Activated T-cell treated with anti-CD3 and anti-CD28 coated beads, Interleukin-2, amount 50 U/mL, for 1 hour (primary cell): ENCODE measurements around the gene TP63.

ENCODE experiments used
- DNase-seq: peaks from one replicate; pipeline ENCODE4 v3.0.0-alpha.2; 2020

Gene TP63

DNA sequence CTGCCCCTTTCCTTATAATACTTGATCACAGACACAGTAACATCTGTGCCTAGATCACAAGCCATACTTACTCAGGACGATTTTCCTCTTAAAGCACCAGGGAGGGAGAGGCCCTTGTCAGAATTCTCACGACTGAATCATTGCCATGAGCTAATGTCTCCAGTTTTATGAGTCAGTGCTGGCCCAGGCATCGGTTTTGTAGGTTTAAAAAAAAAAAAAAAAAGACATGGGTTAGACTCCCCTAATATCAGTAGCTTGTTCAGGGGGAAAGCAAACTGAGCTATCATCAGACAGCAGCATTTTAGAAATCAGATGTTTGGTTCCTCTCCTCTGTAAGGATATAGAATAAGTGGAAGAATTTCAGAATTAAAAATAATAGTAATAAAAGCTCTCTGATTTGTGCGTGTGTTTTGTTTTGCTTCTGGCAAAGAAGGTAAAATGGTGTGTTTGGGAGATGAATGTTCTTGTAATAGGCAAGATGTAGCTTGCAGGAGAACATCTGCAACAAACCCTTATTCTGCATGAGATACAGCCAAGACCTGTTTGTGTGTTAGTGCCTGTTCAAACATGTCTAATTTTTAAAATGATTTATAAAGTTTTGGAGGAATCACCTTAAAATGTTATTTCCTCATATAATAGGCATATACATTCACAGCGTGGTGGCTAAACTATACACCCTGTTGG is 193.6 kb downstream of the TP63 start:
- no peak for DNase-seq

DNA sequence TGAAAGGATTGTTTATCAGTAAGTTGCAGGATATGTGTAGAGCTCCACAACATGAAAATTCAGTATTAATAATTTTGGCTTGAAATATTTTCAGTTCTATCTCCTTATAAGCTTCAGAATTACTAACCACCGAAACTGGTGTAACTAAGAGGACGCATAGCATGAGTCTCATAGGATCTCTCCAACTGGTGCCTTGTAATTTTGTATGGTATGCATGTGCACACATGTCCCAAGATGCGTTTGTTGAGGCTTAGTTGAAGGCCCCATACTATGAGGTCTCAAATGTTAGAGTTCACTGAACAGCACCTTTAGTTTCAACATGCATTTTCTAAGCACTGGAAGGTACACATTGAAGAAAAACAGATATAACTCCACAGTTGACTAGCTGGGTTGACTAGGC is 195.4 kb downstream of the TP63 start:
- DNase-seq, result no peak

DNA sequence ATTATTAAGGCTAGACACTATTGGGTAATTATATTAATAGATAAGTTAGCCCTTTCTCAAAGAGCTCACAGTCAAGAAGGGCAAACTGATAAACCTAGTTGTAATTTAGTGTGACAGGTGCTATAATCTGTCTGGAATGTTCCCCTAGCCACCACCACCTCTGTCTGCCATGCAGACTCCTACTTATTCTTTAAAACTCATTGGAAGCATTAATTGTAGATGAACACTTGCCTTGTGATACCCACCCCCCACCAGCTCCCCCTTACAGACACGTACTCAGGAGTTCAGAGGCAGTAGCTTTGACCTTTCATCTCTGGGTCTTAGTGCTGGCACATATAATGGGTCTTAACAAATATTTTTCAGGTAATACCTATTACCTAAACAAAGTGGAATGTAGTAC is 195.9 kb downstream of the TP63 start:
- DNase-seq, result no peak

DNA sequence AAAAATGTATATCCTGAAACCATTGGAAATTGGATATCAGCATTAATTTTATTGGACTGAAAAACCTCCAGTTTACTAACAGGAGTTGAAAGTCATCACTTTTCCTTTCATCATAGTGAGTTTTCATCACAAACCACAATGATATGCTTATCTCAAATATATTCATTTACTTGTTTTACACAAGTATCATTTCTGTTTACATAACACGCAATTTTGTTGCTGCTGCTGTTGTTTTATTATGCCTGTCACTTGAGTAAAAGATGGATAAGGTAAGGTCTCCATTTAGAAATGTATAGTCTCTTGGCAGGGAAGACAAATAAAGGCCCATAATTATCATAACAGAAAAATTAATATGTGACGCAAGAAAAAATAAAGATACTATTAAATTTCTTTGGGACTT is 199.2 kb downstream of the TP63 start:
- DNase-seq, result no peak

DNA sequence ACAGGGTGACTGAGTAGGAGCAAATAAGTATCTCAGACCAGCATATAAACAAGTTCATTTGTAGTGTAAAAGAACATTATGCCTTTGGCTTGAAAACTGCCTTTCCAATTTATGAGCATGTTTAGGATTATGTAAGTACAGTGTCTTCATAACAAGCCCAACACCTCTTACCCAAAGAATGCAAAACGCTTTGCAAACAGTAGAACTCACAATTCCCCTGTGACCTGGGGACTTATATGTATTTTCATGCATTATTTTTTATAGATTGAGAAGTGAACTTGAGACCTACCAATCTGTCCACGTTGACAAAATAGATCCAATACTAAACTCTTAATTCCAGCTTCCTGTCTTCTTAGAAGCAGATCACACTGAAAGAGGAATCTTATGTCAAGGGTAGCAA is 202.1 kb downstream of the TP63 start:
- no peak for DNase-seq

DNA sequence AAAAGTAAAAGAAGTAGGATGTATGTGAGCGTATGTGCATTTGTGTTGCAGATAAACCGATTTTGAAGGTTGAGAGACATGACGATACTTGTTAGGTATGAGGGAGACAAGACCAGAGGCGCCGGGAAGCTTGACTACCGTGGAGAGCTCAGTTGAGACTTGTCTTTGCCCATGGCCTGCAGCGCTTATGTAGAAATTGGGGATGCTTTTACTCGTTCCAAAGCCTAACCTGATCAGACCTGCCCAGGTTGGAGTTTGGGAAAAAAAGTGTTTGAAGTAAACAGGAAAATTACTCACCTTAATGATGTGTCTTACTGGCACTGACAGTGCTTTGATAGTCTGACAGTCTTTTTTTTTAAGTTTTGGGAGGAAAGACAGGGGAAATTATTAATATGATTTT is 202.8 kb downstream of the TP63 start:
- DNase-seq, result no peak

DNA sequence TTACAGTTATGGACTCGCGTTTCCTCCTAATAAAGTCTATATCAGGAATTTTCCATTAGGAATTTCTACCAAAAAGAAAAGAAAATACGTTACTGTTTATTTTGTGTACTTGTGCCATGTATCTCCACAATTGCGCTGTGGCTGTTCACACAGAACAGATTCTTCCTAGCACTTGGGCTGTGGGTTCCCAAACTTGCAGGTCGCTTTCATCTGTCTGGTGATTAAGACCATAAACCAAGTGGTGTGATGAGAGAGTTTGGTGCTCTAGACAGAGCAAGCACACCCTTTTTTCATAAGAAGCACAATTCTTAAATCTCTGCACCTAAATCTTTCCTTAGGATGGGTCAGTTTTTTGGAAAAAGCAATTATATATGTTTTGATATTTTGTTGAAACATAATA is 203.3 kb downstream of the TP63 start:
- DNase-seq, result no peak

DNA sequence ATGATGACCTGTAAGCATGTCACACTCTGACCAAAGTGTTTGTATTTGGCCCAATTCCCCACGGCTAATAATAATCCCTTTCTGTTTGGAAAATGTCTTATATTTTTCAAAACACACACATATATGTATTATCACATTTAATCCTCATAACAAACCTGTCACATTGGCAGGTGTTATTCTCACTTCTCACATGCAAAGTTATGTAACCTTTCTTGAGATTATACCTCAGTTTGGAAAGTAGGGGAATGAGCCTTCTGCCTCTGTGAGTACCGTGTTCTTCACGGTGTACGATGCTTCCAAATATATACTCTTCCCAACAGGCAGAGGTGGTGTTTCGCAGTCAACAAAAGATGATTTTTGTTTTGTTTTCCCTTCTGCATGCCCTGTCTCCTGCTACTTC is 205.6 kb downstream of the TP63 start:
- no peak for DNase-seq

DNA sequence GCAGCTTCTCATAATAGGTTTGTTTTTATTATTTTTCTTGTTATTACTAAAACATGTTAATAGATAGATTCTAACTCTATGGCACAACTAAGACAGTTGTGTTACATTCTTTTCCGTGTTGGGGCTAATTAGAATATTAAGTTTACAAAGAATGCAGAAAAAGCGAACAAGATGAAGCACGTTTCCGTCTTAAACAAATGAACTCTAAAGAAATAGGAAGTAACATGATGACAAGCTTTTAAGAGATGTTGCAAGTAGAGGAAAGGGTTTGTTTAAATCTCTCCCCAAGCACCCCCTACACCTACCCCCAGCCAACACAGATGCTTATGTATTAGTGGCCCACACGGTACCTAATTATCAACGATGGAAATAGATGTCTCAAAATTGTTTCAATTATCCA is 207.1 kb downstream of the TP63 start:
- no peak for DNase-seq

DNA sequence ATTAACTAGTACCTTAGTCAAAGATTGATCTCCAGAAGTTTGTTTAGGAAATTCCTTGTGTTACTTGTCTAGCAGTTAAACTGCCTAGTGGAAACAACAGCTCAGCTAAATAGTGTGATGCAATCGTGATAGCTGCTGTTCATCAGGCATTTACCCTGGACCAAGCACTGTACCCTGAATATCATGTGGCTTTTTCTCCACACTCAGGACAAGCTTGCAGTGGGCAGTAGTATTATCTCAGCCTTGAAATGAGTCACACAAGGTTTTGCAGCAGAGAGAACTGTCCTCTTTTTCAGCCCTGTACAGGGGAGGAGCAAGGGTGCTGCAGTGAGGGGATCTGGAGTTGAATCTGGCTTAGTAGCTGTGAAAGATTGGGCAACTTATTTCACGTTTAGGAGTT is 208.4 kb downstream of the TP63 start:
- no peak for DNase-seq

DNA sequence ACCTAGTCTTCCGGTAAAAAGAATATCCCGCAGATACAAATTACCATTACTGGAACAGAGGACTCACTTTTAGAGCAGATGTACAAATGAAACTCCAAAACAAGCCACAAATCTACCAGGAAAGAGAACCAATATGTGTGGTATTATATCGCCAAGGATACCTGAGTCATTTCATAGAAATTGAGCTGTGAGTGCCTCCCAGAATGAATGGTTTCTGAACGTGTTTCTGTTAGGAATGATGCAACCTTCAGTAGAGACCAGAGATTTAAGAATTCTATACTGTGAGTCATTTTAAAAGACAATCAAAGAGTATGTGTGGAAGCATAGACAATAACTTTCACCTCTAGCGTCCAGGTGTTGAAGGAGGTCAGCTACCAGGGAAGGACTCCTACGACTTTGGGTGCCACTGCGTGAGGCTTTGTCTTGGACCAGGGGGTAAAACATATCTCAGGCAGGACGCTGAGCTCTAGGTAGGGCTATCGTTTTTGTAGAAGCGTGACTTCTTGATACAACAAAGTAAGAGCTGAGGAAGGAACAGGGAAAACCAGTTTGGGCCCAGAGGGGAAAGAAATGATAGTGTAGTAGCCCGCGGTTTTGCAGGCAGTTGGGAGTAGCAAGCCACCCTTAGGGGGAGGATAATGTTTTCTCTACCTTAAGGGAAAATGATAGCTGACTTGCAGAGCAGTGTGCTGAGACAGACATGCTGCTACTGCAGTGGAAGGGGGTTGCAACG is 210.4 kb downstream of the TP63 start:
- no peak for DNase-seq

DNA sequence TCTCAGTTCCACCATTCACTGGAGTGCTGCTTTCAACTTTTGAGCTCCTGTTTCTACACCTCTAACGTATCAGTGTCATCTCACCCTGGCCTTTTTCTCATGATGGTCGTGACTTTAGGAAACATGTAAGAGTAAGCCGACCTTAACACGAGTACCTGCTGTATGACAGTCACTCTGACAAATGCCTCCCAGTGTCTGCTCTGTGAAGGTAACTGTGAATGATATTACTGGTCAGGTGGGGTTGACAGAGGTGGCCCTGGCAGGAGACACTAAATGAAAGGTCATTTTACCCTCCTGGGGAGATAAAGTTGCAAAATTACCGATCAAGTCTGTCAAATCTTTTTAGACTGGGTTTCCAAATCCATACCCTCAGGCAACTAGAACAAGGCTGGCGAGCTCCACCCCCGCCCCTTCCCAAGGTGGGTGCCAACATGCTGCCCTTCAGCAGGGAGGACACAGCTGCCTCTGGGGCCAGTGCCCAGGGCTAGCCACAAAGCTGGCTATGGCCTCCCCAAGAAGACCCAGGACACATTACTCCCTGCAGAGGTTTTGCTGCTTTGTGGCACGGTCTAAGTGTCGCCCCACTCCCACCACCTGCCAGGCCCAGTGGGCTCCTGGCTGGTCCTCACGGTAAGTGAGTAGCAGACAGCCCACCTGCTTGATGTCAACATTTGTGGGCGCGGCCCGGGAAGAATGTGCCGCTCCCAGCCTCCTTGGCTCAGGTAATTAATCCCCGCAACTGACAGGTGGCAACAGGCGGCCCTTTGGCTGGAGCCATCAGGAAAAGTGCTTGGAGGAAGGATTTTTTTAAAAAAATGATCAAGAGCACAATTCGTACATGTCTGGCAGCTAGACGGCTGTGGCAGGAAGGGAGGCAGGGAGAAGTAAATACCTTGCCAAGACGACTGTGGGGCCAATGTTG is 211.8 kb downstream of the TP63 start:
- no peak for DNase-seq

DNA sequence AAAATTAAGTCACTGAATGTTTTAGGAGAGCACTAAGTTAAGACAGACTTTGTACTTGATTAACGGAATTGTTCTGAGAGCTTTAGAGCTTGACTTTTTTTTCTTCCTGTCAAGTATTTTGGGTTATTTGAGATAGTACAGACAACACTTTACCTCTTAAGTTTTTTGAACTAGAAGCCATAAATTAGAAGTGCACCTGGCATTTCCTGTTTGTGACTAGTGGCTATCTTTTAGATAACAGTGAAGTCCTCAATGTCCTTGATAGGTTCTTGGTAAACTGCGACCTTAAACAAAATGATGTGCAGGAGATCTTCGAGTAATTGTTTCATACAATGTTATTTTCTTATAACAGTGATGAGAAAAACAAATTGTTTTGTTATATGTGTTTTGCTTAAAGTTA is 213.9 kb downstream of the TP63 start:
- DNase-seq, result no peak

DNA sequence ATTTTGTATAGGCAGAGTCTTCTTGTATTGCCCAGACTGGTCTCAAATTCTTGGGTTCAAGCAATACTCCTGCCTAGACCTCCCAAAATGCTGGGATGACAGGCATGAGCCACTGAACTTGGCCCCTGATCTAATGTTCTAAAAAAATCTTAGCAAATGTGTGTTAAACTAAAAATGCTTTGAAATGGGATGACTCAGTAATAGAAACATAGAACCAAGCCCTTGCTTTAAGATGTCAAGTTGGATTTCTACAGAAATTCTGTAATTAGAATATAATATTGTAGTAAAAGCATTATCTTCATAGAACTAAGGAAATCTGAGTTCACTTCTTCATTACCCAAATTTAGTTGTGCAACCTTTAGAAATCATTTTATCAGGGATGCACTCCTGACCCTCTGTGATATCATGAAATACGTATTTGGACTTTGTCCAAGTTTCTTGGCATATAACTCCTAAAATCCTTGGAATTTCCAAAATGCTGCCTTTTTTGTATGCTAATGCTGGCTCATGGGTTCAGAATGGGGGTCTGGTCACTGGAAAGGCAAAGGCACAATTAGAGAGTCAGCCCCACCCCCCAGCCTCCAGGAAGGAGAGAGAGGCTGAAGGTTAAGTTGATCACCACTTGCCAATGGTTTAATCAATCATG is 217.3 kb downstream of the TP63 start:
- no peak for DNase-seq

DNA sequence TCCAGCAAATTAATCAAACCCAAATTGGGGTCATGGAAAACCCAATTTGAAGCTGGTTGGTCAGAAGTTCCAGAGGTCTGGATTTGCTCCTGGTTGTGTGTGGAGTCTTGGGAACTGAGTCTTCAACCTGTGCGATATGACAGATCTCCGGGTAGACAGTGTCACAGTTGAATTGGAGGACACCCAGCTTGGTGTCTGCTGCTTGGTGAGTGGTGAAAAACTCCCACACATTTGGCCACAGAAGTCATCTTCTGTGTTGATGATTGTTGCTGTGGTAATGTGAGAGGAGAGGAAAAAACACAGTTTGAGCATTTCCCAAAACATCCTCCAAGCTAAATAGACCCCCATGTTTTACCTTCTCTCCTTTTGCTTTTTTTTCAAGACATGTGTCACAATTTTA is 218.1 kb downstream of the TP63 start:
- DNase-seq, result no peak

DNA sequence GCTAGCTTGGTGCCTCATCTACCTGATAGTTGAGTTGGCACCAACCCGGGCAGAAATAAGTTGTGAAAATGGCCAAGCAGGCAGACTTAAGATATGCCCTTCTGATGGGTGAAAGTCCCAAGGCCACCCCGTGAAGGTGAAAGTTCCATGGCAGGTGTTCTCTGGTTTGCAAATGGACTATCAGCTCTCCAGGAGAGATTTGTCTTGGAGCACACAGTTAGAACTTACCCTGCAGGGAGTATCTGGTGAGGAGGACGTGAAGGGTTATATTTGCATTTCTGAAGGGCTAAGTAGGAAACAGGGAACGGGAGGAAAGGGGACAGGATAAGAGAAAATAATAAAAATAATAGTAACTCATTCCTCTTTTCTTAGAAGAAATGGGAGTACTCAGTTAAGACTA is 220.5 kb downstream of the TP63 start:
- no peak for DNase-seq

DNA sequence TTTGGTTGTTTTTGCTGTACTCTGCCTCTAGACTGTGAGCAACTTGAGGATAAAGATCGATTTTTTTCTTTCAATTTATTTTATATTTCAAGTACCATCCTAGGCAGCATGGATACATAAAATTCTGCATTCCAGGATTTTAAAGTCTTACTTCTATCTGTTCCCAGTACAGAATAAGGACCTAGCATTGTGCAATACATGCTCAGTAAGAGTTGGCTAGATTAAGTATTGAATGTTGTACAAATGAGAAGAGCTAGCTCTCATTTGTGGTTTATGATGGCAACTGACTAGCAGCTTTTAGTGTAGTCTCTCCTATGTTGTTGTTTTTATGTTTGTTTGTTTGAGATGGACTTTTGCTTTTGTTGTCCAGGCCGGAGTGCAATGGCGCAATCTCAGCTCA is 222.7 kb downstream of the TP63 start:
- DNase-seq, result no peak

DNA sequence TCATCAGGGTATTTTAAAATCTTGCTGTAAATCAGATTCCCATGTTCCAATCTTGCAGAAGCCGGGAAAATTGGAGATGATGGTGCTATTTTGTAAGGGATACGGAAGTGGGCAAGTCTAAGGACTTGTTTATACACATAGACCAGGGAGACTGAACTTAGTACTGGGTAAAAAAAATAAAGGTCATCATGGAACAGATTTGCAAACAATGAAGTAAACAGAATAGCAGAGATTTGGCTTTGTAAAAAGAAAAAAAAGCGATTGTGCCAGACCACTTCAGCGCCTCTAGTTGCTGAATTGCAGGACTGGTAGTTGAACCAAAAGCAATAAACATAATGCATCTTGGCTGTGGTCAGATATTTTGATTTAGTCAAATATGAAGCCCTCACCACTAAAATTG is 229.1 kb downstream of the TP63 start:
- DNase-seq, result no peak

DNA sequence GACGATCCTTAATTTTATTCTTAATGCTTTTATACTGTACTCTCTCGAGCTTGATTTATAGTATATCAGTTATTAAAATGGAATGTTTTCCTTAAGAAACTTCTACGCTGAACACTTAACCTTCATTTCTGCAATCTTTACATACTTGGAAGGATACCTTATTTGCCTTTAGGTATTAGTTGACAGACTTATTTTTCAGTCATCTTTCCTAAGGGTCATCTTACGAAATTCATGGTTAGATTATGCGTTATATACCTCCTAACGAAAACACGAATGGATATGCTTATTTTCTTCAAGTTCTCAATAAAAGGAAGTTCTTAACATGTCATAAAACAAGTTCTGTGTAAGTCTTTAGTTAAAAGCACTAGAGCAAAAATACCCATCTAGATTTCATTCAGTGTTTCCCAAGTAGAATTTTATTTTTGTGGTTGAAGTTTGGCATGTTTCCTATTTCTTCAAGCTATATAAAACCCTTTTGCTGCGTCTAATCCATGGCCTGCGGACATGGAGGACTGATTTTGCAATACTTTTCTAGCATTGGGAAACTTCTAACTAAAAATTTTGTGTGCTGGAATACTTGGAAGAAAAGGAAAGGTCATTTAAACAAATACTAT is 231.3 kb downstream of the TP63 start:
- no peak for DNase-seq

DNA sequence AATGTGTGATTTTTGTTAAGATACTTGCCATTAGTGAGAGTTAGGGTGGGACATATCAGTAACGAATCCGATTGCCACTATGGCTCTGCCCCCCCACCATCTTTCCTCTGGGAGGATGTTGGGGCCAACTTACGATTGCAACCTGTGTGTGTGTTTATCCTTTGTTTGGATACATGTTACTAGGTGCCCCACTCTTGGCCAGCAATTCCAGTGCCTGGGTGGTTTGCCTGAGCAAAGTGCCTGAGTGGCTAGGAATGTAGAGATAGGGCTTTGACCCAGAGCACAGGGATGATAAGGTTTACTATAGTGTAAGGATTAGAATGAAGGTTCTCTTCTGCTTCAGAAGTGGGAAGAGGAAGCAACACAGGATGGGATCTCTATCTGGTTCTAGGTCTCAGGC is 231.8 kb downstream of the TP63 start:
- no peak for DNase-seq

DNA sequence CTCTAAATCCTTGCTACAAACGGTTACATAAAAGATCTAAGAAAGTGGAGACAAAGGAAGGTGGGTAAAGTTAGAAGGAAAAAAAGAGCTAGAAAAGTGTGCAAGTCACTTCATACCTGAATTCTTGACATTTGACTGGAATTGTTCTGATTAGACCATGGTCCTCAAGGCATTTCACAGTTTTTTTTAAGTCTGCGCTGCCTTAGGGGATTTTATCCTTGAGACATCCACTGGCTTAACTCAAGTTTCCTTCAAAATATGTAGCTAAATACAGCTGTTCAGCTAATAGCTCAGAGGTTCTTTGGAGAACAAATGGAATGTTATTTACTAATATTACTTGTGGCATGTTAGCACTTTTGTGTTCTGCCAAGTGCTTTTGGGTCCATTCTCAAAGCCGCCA is 236.9 kb downstream of the TP63 start:
- DNase-seq, result no peak

DNA sequence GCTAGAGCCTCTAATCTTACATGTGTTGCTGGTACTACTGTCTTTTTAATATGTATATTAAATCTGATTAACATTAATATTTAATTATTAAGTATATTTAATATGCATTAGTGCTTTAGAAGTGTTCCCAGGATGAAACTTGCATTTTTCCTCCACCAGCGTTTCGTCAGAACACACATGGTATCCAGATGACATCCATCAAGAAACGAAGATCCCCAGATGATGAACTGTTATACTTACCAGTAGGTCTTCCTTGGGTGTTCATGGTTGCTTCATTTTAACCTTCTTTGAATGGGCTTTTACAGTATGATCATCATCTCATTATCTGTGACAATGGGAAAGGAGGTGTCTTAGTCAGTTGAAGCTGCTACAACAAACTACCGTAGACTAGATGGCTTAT is 238.0 kb downstream of the TP63 start:
- DNase-seq, result no peak

DNA sequence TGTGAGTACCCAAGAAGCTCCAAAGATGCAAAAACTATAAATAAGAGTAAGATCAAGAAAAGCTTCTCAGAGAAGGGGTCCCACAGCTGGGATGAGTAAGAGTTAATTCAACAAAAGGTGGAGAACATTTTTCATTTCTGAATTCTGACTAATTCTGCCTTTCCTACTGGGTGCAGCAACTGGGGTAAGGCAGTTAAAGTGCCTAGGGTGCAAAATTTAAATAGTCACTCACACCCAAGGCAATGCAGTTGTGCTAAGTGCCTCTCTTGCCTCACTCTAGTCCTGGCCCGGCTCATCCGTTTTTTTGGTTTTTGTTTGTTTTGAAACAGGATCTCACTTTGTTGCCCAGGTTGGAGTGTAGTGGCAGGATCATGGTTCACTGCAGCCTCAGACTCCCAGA is 240.2 kb downstream of the TP63 start:
- no peak for DNase-seq
